ENCODE measurements around the gene RSRC1. TPM values are rescaled to one million over a fixed set of nuclear protein-coding genes. Genes with fewer than 3 reads are reported as not detected.

Gene RSRC1
- total RNA-seq, 1 experiment from 2014 or later, result 37.9 TPM

- no peak overlapping the region for H3K27ac Mint-ChIP-seq
Observed at GRCh38 chr3:158528076-158528674, 418.3 kb downstream of the RSRC1 start.

More at GRCh38 chr3:158528076-158528674, 418.3 kb downstream of the RSRC1 start:
- WGBS (ENCODE audit: extremely low coverage, insufficient read length, low lambda C conversion rate), result no CpG with 5 or more reads among the region's 7 CpGs
- H3K9ac ChIP-seq (ENCODE audit: extremely low read depth, insufficient read length, low read length), result no peak overlapping the region
- H3K27ac ChIP-seq (ENCODE audit: insufficient read length, low read depth, low read length), result no peak overlapping the region
- H3K27me3 Mint-ChIP-seq (ENCODE audit: low read depth), result no peaks in the 10 kb centered on the region
- H3K36me3 Mint-ChIP-seq (ENCODE audit: insufficient read depth in 1 of 3, low read depth in 3 of 3), result no peaks in the 10 kb centered on the region
- H4K20me1 ChIP-seq (ENCODE audit: control insufficient read depth, insufficient read depth, insufficient read length), result no peaks in the 10 kb centered on the region
- no peaks in the 10 kb centered on the region for H3K79me1 ChIP-seq (ENCODE audit: insufficient read depth, low read depth, low read length, poor library complexity, severe bottlenecking)
- H4K8ac ChIP-seq (replicated peaks; ENCODE audit: insufficient read length, low read depth, low read length), result no peak overlapping the region
- no peak for TF ChIP-seq CTCF (conservative IDR thresholded peaks at IDR 0.05)
- no peak overlapping the region for H3T11ph ChIP-seq (ENCODE audit: low read length)
- H3K27me3 ChIP-seq (ENCODE audit: insufficient read depth, low read length), result no peaks in the 10 kb centered on the region
- no peak overlapping the region for H2BK15ac ChIP-seq (ENCODE audit: low read depth, low read length)
- no peak for DNase-seq
- no peak overlapping the region for H2AK5ac ChIP-seq (ENCODE audit: insufficient read length, low read length)
- no peak overlapping the region for H2BK12ac ChIP-seq (ENCODE audit: insufficient read length, low read depth, low read length)
- H3K4me2 ChIP-seq (ENCODE audit: insufficient read depth, insufficient read length, low read length), result no peak overlapping the region
- no peak overlapping the region for H3K18ac ChIP-seq (ENCODE audit: insufficient read length, low read depth, low read length)
- no peaks in the 10 kb centered on the region for H3K79me2 ChIP-seq (ENCODE audit: insufficient read depth, low read length)
- no peak overlapping the region for H2BK120ac ChIP-seq (ENCODE audit: low read depth, low read length, poor library complexity, severe bottlenecking)
- no peak overlapping the region for H3K4me3 Mint-ChIP-seq
- H4K5ac ChIP-seq (ENCODE audit: insufficient read length, low read depth, low read length), result no peak overlapping the region
- no peak overlapping the region for H3K56ac ChIP-seq (ENCODE audit: insufficient read length, low read depth, low read length)
- H2BK5ac ChIP-seq (ENCODE audit: insufficient read length, low read length), result no peak overlapping the region
- H3K4me1 Mint-ChIP-seq, result 0 out of 4 replicates have a peak, but pooled peaks cover 0 to 3% of the 10 kb centered on the region in 2 experiments
- H3K23me2 ChIP-seq (ENCODE audit: insufficient read length, low read depth, low read length, poor library complexity, severe bottlenecking), result no peaks in the 10 kb centered on the region
- H3K23ac ChIP-seq (ENCODE audit: insufficient read length, low read depth, low read length), result no peak overlapping the region
- H2BK20ac ChIP-seq (ENCODE audit: low read depth, low read length, poor library complexity, severe bottlenecking), result no peak overlapping the region
- H4K91ac ChIP-seq (ENCODE audit: insufficient read length, low read depth, low read length), result no peak overlapping the region
- H3K4ac ChIP-seq (ENCODE audit: low read depth, low read length), result no peak overlapping the region
- no peak overlapping the region for H3K14ac ChIP-seq (ENCODE audit: insufficient read depth, low read length)
- H3K9me3 Mint-ChIP-seq, result no peaks in the 10 kb centered on the region
- H3K4me1 ChIP-seq (ENCODE audit: insufficient read depth, low read length), result no peaks in the 10 kb centered on the region
- H2AFZ ChIP-seq (ENCODE audit: low read length), result no peak overlapping the region
- no peaks in the 10 kb centered on the region for H3K9me3 ChIP-seq (ENCODE audit: control insufficient read depth, low read depth, low read length)
